ENCODE data around the gene NME2. TPM values are rescaled to one million over a fixed set of nuclear protein-coding genes. Genes with fewer than 3 reads are reported as not detected.

Gene NME2
- total and polyA plus RNA-seq, 10 of the 15 experiments (the other 5 are each of a cell fraction or from before 2014, with no cell fraction given), result 497 to 1,030 (median 786) TPM

DNA sequence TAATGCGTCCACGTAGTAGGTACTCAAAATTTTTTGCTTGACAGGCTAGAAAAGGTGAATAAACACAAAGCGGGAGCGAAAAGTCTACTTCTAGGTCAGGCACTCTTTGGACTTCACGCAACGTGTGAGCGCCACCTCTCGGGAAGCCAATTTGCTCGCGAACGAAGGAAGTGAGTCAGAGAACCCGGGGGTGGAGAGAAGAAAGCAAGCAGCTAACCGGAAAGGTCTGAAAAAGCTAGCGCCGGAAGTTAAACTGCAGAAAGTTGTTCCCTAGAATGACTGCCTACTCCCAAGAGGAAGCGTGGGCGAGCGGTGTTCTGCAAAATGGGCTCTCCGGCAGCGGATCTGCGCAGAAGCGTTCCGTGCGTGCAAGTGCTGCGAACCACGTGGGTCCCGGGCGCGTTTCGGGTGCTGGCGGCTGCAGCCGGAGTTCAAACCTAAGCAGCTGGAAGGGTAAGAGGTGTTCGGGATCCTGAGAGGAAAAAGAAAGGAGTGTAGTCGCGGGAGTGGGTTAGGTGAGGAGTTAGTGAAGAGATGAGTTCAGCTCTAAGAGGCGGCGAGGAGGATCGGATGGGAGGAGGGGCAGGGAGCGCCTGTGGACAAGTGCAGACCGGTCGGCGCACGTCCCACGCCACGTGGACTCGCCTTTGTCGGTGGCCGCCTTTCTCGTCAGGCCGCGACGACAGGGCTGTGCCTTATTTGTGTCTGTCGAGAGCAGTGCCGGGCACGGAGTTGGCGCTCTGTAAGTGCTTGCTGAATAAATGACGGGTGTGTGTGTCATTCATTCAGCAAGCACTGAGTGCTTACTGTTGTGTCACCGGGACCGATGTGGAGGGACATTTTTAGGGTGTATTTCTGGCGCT lies 12.8 kb upstream of the NME2 start, which contains the start of gene NME1 (continued):
- TF ChIP-seq, protein P1, sequence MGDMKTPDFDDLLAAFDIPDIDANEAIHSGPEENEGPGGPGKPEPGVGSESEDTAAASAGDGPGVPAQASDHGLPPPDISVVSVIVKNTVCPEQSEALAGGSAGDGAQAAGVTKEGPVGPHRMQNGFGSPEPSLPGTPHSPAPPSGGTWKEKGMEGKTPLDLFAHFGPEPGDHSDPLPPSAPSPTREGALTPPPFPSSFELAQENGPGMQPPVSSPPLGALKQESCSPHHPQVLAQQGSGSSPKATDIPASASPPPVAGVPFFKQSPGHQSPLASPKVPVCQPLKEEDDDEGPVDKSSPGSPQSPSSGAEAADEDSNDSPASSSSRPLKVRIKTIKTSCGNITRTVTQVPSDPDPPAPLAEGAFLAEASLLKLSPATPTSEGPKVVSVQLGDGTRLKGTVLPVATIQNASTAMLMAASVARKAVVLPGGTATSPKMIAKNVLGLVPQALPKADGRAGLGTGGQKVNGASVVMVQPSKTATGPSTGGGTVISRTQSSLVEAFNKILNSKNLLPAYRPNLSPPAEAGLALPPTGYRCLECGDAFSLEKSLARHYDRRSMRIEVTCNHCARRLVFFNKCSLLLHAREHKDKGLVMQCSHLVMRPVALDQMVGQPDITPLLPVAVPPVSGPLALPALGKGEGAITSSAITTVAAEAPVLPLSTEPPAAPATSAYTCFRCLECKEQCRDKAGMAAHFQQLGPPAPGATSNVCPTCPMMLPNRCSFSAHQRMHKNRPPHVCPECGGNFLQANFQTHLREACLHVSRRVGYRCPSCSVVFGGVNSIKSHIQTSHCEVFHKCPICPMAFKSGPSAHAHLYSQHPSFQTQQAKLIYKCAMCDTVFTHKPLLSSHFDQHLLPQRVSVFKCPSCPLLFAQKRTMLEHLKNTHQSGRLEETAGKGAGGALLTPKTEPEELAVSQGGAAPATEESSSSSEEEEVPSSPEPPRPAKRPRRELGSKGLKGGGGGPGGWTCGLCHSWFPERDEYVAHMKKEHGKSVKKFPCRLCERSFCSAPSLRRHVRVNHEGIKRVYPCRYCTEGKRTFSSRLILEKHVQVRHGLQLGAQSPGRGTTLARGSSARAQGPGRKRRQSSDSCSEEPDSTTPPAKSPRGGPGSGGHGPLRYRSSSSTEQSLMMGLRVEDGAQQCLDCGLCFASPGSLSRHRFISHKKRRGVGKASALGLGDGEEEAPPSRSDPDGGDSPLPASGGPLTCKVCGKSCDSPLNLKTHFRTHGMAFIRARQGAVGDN (IDR thresholded peaks at IDR 0.05), result peak; percentile 85
- TF ChIP-seq NFYA (IDR thresholded peaks at IDR 0.05; ENCODE audit: borderline replicate concordance, low read depth, low read length), result no peak
- TF ChIP-seq SP1 (IDR thresholded peaks at IDR 0.05; ENCODE audit: low read depth, low read length), result peak; percentile 95
- peak; percentile 86 for TF ChIP-seq PAX5 (IDR thresholded peaks at IDR 0.05; ENCODE audit: borderline replicate concordance, low read depth, low read length)
- TF ChIP-seq, protein P2, sequence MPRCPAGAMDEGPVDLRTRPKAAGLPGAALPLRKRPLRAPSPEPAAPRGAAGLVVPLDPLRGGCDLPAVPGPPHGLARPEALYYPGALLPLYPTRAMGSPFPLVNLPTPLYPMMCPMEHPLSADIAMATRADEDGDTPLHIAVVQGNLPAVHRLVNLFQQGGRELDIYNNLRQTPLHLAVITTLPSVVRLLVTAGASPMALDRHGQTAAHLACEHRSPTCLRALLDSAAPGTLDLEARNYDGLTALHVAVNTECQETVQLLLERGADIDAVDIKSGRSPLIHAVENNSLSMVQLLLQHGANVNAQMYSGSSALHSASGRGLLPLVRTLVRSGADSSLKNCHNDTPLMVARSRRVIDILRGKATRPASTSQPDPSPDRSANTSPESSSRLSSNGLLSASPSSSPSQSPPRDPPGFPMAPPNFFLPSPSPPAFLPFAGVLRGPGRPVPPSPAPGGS (IDR thresholded peaks at IDR 0.05; ENCODE audit: borderline replicate concordance, insufficient read depth, low read depth, low read length, poor library complexity, severe bottlenecking), result peak; percentile 70
- TF ChIP-seq, protein P3, sequence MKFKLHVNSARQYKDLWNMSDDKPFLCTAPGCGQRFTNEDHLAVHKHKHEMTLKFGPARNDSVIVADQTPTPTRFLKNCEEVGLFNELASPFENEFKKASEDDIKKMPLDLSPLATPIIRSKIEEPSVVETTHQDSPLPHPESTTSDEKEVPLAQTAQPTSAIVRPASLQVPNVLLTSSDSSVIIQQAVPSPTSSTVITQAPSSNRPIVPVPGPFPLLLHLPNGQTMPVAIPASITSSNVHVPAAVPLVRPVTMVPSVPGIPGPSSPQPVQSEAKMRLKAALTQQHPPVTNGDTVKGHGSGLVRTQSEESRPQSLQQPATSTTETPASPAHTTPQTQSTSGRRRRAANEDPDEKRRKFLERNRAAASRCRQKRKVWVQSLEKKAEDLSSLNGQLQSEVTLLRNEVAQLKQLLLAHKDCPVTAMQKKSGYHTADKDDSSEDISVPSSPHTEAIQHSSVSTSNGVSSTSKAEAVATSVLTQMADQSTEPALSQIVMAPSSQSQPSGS (IDR thresholded peaks at IDR 0.05; ENCODE audit: low read length), result peak; percentile 58
- TF ChIP-seq RBBP5 (conservative IDR thresholded peaks at IDR 0.05), result no peak; the same call in 1 of the 2 replicates
- TF ChIP-seq MTA2 (IDR thresholded peaks at IDR 0.05; ENCODE audit: low read depth), result peak; percentile 70
- TF ChIP-seq FOXM1 (IDR thresholded peaks at IDR 0.05; ENCODE audit: low read depth, low read length), result peak; percentile 84
- TF ChIP-seq TCF7 (IDR thresholded peaks at IDR 0.05; ENCODE audit: borderline replicate concordance), result peak; percentile 89
- peak; percentile 98; the same call in 1 of the 2 replicates for TF ChIP-seq RB1 (IDR thresholded peaks at IDR 0.05; ENCODE audit: borderline replicate concordance)
- TF ChIP-seq CHD1 (IDR thresholded peaks at IDR 0.05; ENCODE audit: low read depth, low read length), result 0 out of 2 replicates have a peak, but pooled peaks have one; percentile 23
- peak; percentile 92 for TF ChIP-seq ZNF24 (IDR thresholded peaks at IDR 0.05)
- TF ChIP-seq SREBF1 (IDR thresholded peaks at IDR 0.05; ENCODE audit: low read length), result peak; percentile 77
- TF ChIP-seq MTA3 (IDR thresholded peaks at IDR 0.05; ENCODE audit: borderline replicate concordance, low read length), result no peak
- TF ChIP-seq CHD2 (IDR thresholded peaks at IDR 0.05; ENCODE audit: borderline replicate concordance, low read depth, low read length), result peak; percentile 89
- TF ChIP-seq, protein P4, sequence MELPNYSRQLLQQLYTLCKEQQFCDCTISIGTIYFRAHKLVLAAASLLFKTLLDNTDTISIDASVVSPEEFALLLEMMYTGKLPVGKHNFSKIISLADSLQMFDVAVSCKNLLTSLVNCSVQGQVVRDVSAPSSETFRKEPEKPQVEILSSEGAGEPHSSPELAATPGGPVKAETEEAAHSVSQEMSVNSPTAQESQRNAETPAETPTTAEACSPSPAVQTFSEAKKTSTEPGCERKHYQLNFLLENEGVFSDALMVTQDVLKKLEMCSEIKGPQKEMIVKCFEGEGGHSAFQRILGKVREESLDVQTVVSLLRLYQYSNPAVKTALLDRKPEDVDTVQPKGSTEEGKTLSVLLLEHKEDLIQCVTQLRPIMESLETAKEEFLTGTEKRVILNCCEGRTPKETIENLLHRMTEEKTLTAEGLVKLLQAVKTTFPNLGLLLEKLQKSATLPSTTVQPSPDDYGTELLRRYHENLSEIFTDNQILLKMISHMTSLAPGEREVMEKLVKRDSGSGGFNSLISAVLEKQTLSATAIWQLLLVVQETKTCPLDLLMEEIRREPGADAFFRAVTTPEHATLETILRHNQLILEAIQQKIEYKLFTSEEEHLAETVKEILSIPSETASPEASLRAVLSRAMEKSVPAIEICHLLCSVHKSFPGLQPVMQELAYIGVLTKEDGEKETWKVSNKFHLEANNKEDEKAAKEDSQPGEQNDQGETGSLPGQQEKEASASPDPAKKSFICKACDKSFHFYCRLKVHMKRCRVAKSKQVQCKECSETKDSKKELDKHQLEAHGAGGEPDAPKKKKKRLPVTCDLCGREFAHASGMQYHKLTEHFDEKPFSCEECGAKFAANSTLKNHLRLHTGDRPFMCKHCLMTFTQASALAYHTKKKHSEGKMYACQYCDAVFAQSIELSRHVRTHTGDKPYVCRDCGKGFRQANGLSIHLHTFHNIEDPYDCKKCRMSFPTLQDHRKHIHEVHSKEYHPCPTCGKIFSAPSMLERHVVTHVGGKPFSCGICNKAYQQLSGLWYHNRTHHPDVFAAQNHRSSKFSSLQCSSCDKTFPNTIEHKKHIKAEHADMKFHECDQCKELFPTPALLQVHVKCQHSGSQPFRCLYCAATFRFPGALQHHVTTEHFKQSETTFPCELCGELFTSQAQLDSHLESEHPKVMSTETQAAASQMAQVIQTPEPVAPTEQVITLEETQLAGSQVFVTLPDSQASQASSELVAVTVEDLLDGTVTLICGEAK (IDR thresholded peaks at IDR 0.05; ENCODE audit: borderline replicate concordance), result peak; percentile 100

Measured in GM12878 (cell line).